Stomach (tissue), 4 donors: ENCODE data around the gene PARVG.

Experiments
- POLR2A ChIP-seq, 4 donors: fragments of 450-650 bp; IDR thresholded peaks; one replicate each; pipeline ENCODE4 v1.6.1; 2016; ENCODE audit warnings: antibody characterized with exemption in 4 of 4, control low read depth in 2 of 4, mild to moderate bottlenecking in 1 of 4, moderate library complexity in 1 of 4
- POLR2AphosphoS5 ChIP-seq, 3 donors: sonication (generic); formaldehyde crosslinking; IDR thresholded peaks; one replicate each; pipeline ENCODE4 v1.6.1; 2016; ENCODE audit warnings: antibody characterized with exemption in 3 of 3

- TF ChIP-seq POLR2A (IDR thresholded peaks at IDR 0.05) (no peak), POLR2AphosphoS5 (IDR thresholded peaks at IDR 0.05) (no peak)
Measured at GRCh38 chr22:44225091-44225689, 44.5 kb downstream of the PARVG start.
